Stimulated activated CD4-positive, alpha-beta T cell treated with anti-CD3 and anti-CD28 coated beads, Interleukin-2, amount 100 ng/mL, for 24 hours (primary cell): Measurements from ENCODE around the gene SERPINA10.

Experiments
- DNase-seq, 2 donors: peaks; one replicate each; pipeline ENCODE4 v3.0.0-alpha.2; 2020

SERPINA10 gene

DNA sequence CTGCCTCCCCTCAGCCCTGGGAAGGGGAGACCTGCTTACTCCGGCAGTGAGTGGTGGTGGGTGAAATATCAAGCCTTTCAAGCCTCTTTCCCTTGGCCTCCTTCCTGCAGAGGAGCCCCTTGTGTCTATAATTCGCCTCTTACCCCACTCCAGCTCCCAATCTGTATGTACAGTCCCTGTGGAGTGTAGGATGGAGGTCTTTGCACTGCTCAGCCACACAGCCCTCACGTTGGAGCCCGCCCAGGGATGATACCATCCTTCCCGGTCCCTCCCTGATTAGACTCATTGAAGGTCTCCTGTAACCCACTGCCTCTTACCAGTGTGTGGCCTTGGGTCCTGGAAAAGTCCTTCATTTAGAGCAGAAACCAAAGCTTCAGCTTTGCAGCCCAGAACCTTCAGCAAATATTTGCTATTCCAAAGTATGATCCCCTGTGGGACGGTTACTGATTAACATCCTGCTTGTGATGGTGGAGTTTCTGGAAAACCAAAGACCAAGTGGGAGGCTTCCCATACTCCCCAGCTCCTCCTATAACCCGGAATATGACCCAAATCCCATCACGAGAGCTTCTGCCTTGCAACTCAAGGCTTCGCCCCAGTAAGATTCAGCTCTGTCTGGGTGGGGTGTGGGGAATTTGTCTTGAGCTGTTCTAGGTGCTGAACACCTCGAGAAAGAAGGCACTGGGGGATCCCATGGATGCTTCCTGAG, at the start of gene SERPINA10:
Gene SERPINA10 (minus strand): TSS at position 397 of the 706 bp plus-strand sequence. CDS start 2,675 bp downstream, outside the sequence.
- no peak for DNase-seq

- peak in 1 of 2 donors; percentile 12 for DNase-seq
Measured at GRCh38 chr14:94342334-94342934, 49.4 kb upstream of the SERPINA10 start.

GRCh38 chr14:94341656-94342333, 48.7 kb upstream of the SERPINA10 start:
- DNase-seq: no peak

- DNase-seq: no peak
Measured at GRCh38 chr14:94340533-94340932, 47.5 kb upstream of the SERPINA10 start.

DNA sequence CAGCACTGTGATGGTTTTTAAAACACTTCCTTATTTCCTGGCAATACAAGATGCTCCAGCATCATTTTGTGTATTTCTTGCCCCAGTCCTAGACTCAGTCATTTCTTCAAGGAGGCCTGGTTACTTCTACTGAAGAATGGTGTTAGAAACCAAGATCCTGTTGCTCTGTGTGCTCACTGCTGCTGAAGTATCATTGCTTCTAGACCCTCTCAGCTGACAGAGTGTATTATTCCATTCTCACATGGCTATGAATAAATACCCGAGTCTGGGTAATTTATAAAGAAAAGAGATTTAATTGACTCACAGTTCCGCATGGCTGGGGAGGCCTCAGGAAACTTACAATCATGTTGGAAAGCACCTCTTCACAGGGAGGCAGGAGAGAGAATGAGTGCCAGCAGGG, 45.0 kb upstream of the SERPINA10 start:
- no peak for DNase-seq

GRCh38 chr14:94337274-94337673, 44.2 kb upstream of the SERPINA10 start:
- no peak for DNase-seq

DNA sequence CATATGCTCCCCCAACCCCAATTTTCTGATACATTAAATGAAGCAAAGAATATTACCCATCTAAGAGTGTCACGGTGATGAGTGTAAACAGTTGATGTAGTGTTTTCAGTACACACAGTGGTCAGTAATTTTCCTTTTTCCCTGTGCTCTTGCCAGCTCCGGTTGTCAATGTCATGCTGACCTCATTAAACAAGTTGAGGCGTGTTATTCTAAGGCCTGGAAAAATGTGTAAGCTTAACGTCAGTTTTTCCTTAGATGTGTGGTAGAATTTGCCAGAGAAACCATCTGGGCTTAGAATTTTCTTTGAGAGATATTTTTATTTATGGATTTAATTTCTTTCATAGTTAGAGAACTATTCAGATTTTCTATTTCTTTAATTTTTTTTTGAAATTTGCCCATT, 41.8 kb upstream of the SERPINA10 start:
- DNase-seq: no peak

GRCh38 chr14:94332587-94332986, 39.5 kb upstream of the SERPINA10 start:
- DNase-seq: no peak

- no peak for DNase-seq
Measured at GRCh38 chr14:94332063-94332583, 39.1 kb upstream of the SERPINA10 start.

DNA sequence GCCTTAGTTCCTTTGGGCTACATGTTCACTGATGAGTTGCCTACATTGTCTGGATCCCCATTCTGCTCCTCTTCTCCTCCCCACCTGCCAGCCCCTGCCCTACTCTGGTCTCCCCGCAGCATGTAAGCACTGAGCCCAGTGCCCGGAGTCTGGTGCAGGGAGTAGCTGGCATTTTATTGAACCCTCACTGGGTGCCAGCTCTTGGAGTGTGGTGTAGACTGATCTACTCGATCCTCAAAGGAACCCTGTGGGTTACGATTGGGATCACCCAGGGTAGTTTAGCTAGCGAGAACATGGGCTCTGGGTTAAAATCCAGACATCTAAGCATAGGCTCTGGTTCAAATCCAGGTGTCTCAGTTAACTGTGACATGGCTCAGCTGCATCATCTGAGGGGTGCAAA, 38.4 kb upstream of the SERPINA10 start:
- DNase-seq: no peak

GRCh38 chr14:94330857-94331256, 37.8 kb upstream of the SERPINA10 start:
- DNase-seq: peak in 1 of 2 donors; percentile 6

- no peak for DNase-seq
Measured at GRCh38 chr14:94330432-94330831, 37.4 kb upstream of the SERPINA10 start.

GRCh38 chr14:94329857-94330256, 36.8 kb upstream of the SERPINA10 start:
- no peak for DNase-seq

DNA sequence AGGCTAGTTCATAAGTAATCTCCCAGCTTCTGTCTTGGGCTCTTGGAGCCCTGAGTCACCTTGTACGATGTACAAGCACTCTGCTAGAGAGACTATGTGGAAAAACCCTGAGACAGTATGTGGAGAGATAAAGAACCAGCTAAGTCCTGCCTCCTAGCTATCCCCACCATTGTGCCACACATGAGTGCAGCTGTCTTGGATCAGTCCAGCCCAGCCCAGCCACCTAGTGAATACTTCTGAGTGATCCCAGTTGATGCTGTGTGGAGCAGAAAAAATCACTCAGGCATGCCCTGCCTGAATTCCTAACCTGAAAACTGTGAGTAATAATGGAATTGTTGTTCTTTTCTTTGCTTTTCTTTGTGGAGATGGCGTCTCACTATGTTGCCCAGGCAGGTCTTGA, 35.1 kb upstream of the SERPINA10 start:
- no peak for DNase-seq

GRCh38 chr14:94322648-94323570, 29.8 kb upstream of the SERPINA10 start, which contains the start of gene SERPINA6:
TSS of gene SERPINA6 (minus strand) at chr14:94323336. CDS start at chr14:94314648, 8,688 bp downstream.
- no peak for DNase-seq

DNA sequence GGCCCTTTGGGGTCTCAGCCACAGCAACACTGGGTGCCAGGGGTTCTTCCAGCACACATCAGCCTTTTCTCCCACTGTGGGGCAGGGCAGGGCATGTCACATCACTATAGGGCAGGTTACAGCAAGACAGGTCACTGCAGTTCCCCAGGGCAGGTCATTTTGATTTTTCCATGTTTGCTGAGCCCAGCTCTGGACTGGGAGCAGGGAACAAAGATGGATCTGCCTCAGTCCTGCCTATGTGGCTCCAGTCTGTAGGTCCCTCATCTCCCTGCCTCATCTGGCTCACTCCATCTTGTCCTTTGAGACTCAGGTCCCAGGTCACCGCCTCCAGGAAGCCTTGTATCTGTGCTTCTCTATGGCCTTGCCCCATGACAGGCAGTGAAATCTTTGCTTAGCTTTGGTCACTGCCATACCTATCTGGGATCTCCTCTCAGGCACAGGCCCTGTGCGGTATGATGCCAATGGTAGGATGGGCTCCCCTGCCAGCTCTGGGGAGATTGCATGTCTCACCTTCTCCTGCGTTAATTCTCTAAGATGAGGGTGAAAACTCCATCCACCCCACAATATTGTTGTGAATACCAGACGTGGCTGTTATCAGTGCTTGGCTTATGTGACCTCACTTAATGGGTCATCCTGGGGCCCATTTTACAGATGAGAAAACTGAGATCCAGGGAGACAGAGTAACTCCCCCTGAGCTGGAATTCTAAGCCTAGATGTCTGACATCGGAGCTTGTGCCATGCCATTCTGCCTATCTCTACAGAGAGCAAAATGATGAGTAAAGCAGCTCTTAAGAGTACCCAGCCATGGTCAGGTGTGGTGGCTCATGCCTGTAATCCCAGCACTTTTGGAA, 28.6 kb upstream of the SERPINA10 start:
- DNase-seq: no peak

GRCh38 chr14:94320243-94320642, 27.2 kb upstream of the SERPINA10 start:
- no peak for DNase-seq

- no peak for DNase-seq
Measured at GRCh38 chr14:94317259-94317658, 24.2 kb upstream of the SERPINA10 start.

DNA sequence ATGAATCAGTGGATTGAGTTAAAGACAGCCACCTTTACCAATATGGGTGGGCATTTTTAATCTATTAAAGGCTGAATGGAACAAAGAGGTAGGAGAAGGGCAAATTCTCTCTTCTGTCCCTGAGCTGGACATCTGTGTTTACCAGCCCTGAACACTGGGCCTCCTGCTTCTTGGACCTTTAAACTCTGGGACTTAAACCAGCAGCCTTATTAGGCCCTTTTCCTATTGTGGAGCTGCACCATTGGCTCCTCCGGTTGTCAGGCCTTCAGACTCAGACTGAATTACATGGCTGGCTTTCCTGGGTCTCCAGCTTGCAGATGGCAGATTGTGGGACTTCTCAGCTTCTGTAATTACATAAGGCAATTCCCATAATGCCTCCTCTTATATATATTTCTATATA, 23.6 kb upstream of the SERPINA10 start:
- DNase-seq: no peak

DNA sequence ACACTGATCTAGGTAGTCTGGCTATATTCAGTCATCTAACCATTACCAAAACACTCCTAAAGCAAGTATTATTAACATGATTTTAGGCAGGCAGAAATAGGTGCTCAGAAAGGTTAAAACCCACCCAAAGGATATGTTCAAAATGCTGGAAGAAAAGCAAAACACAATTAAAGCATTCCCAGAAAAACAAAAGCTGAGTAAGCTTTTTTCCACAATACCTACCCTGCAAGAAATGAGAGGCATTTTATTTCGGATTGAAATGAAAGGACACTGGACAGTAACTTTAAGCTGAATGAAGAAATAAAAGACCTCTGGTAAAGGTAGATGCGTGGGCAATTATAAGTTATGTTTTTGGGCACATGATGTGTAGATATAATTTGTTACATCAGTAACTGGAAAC, 21.8 kb upstream of the SERPINA10 start:
- DNase-seq: no peak

GRCh38 chr14:94313991-94314655, 21.1 kb upstream of the SERPINA10 start:
- no peak for DNase-seq
